ENCODE measurements around the gene KLK2.

Gene KLK2

GRCh38 chr19:50928831-50929230 lies 55.6 kb downstream of the KLK2 start:
- no peak for DNase-seq
